ENCODE data around the gene RPS21. TPM values are rescaled to one million over a fixed set of nuclear protein-coding genes. Genes with fewer than 3 reads are reported as not detected.

Gene RPS21
- total and polyA plus RNA-seq, 2 of the 13 experiments (the other 11 are each of a cell fraction or from before 2014, with no cell fraction given) = 2,647 to 11,063 TPM

GRCh38 chr20:62406635-62407176 lies 19.8 kb downstream of the RPS21 start (continued):
- TF ChIP-seq, protein P1, sequence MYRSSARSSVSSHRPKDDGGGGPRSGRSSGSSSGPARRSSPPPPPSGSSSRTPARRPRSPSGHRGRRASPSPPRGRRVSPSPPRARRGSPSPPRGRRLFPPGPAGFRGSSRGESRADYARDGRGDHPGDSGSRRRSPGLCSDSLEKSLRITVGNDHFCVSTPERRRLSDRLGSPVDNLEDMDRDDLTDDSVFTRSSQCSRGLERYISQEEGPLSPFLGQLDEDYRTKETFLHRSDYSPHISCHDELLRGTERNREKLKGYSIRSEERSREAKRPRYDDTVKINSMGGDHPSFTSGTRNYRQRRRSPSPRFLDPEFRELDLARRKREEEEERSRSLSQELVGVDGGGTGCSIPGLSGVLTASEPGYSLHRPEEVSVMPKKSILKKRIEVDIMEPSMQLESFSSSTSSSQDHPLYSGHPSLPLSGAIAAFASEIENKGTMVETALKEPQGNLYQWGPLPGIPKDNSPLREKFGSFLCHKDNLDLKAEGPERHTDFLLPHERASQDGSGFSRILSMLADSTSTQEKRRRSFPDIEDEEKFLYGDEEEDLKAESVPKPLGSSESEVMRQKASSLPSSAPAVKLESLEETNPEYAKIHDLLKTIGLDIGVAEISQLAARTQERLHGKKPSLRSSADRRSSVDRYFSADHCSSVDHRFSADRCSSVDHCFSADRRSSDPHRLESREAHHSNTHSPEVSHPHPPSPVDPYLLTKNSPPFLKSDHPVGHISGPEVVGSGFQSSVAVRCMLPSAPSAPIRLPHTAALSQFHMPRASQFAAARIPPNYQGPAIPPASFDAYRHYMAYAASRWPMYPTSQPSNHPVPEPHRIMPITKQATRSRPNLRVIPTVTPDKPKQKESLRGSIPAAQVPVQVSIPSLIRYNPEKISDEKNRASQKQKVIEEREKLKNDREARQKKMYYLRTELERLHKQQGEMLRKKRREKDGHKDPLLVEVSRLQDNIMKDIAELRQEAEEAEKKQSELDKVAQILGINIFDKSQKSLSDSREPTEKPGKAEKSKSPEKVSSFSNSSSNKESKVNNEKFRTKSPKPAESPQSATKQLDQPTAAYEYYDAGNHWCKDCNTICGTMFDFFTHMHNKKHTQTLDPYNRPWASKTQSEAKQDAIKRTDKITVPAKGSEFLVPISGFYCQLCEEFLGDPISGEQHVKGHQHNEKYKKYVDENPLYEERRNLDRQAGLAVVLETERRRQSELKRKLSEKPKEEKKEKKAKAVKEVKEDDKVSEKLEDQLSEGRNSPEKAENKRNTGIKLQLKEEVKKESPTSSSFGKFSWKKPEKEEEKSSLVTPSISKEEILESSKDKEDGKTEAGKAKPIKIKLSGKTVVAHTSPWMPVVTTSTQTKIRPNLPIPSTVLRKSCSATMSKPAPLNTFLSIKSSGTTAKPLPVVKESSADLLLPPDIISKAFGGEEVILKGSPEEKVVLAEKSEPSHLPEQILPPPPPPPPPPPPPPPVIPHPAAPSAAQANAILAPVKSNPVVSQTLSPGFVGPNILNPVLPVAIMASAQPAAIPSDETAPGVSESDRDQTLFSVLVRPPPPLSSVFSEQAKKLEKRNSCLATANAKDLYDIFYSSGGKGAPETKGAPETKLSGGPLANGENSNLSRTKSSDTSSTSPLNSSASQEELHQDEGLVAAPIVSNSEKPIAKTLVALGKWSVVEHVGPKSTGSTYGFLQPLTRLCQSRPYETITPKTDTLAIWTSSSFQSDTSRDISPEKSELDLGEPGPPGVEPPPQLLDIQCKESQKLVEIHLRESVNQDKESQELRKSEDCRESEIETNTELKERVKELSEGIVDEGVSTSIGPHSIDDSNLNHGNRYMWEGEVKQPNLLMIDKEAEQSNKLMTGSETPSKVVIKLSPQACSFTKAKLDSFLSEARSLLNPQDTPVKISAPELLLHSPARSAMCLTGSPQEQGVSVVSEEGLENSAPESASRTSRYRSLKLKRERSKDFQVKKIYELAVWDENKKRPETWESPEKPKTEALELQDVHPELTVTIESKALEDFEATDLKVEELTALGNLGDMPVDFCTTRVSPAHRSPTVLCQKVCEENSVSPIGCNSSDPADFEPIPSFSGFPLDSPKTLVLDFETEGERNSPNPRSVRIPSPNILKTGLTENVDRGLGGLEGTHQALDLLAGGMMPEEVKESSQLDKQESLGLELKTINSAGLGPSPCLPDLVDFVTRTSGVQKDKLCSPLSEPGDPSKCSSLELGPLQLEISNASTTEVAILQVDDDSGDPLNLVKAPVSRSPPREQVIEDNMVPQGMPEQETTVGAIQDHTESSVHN (CRISPR knock-in tag; IDR thresholded peaks at IDR 0.05) = 0 out of 2 replicates have a peak, but pooled peaks have one; percentile 47
- TF ChIP-seq KDM1A (CRISPR knock-in tag; IDR thresholded peaks at IDR 0.05) = no peak
- no peak for TF ChIP-seq ISL2 (CRISPR knock-in tag; IDR thresholded peaks at IDR 0.05)
- no peak for TF ChIP-seq ZFP62 (CRISPR knock-in tag; IDR thresholded peaks at IDR 0.05)
- TF ChIP-seq JDP2 (CRISPR knock-in tag; IDR thresholded peaks at IDR 0.05; ENCODE audit: borderline replicate concordance) = no peak
- TF ChIP-seq RARA (CRISPR knock-in tag; IDR thresholded peaks at IDR 0.05) = peak; percentile 74
- TF ChIP-seq, protein P2, sequence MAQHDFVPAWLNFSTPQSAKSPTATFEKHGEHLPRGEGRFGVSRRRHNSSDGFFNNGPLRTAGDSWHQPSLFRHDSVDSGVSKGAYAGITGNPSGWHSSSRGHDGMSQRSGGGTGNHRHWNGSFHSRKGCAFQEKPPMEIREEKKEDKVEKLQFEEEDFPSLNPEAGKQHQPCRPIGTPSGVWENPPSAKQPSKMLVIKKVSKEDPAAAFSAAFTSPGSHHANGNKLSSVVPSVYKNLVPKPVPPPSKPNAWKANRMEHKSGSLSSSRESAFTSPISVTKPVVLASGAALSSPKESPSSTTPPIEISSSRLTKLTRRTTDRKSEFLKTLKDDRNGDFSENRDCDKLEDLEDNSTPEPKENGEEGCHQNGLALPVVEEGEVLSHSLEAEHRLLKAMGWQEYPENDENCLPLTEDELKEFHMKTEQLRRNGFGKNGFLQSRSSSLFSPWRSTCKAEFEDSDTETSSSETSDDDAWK (CRISPR knock-in tag; IDR thresholded peaks at IDR 0.05) = no peak
- 0 out of 2 replicates have a peak, but pooled peaks have one; percentile 30 for TF ChIP-seq IKZF5 (CRISPR knock-in tag; IDR thresholded peaks at IDR 0.05)
- TF ChIP-seq ARNT (IDR thresholded peaks at IDR 0.05) = no peak
- TF ChIP-seq IRF1 (CRISPR knock-in tag; IDR thresholded peaks at IDR 0.05; ENCODE audit: low read depth) = no peak
- TF ChIP-seq GATA4 (IDR thresholded peaks at IDR 0.05; ENCODE audit: borderline replicate concordance, low read depth) = no peak
- no peak for TF ChIP-seq MAFG (CRISPR knock-in tag; IDR thresholded peaks at IDR 0.05)
- peak; percentile 8 to 19; a peak in 2 of 4 replicates for TF ChIP-seq EP300 (IDR thresholded peaks at IDR 0.05; ENCODE audit: low read depth in 2 of 2, low read length in 2 of 2)
- 0 out of 2 replicates have a peak, but pooled peaks have one; percentile 39 for TF ChIP-seq EP300 (CRISPR knock-in tag; IDR thresholded peaks at IDR 0.05; ENCODE audit: borderline replicate concordance)
- TF ChIP-seq ZNF589 (CRISPR knock-in tag; conservative IDR thresholded peaks at IDR 0.05) = no peak
- TF ChIP-seq ZNF556 (CRISPR knock-in tag; IDR thresholded peaks at IDR 0.05; ENCODE audit: borderline replicate concordance) = no peak
- no peak; the same call in 1 of the 2 replicates for TF ChIP-seq SP4 (CRISPR knock-in tag; IDR thresholded peaks at IDR 0.05)
- no peak for TF ChIP-seq ZBTB7A (CRISPR knock-in tag; IDR thresholded peaks at IDR 0.05)
- no peak; the same call in 1 of the 2 replicates for TF ChIP-seq ZNF546 (CRISPR knock-in tag; conservative IDR thresholded peaks at IDR 0.05)
- TF ChIP-seq SIN3B (IDR thresholded peaks at IDR 0.05; ENCODE audit: low read length) = no peak

All from HepG2 (cell line).